GM23248 (cell line): Measurements from ENCODE around the gene CMIP.

Experiments
- EZH2 ChIP-seq: fragments of 200-600 bp; sonication (generic); IDR thresholded peaks from 2 replicates; pipeline ENCODE4 v1.6.1; 2018; ENCODE audit warnings: antibody characterized with exemption, mild to moderate bottlenecking; ENCODE audit not compliant: insufficient read depth, poor library complexity, severe bottlenecking
- EZH2phosphoT487 ChIP-seq: fragments of 200-600 bp; sonication (generic); IDR thresholded peaks from 2 replicates; pipeline ENCODE4 v1.6.1; 2018; ENCODE audit warnings: antibody characterized with exemption, moderate library complexity, mild to moderate bottlenecking, low read depth; ENCODE audit not compliant: insufficient read depth

DNA sequence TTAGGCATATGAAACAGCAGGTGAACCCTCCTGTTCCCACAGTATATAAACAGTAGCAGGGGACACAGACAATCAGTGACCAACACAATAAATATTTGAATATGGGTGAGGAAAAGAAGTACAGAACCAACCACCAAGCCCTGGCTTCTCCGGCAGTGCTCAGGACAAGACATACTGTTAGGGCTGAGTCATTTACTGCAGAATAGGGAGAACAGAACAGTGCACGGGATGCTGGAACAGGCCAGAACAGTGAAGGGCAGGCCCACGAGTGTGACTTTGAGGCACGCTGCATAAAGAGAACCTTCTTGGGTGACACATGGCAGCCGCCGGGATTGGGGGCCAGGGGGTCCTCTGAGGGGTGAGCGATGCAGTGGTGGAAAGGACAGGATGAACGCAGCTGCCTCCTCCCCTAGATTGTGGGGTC is 160.4 kb downstream of the CMIP start:
- TF ChIP-seq EZH2 (no peak), EZH2phosphoT487 (no peak)
